ENCODE data around the gene ANKRD24. TPM values are rescaled to one million over a fixed set of nuclear protein-coding genes. Genes with fewer than 3 reads are reported as not detected.

ANKRD24 gene
- total RNA-seq, 1 experiment from 2014 or later: 2.4 TPM

GRCh38 chr19:4139614-4140236, 42.8 kb upstream of the ANKRD24 start:
- Histone ChIP-seq H3K4me2 (ENCODE audit: insufficient read depth, insufficient read length, low read length) (no peak overlapping the region), H3K14ac (ENCODE audit: insufficient read depth, low read length) (no peak overlapping the region), H2BK15ac (ENCODE audit: low read depth, low read length) (no peak overlapping the region), H3K27me3 (ENCODE audit: insufficient read depth, low read length) (no peaks in the 10 kb centered on the region), H2BK120ac (ENCODE audit: low read depth, low read length, poor library complexity, severe bottlenecking) (no peak overlapping the region), H4K5ac (ENCODE audit: insufficient read length, low read depth, low read length) (no peak overlapping the region), H3K4ac (ENCODE audit: low read depth, low read length) (no peak overlapping the region), H2AFZ (ENCODE audit: low read length) (no peak overlapping the region), H3K18ac (ENCODE audit: insufficient read length, low read depth, low read length) (no peak overlapping the region), H3K23me2 (ENCODE audit: insufficient read length, low read depth, low read length, poor library complexity, severe bottlenecking) (no peaks in the 10 kb centered on the region), H2BK5ac (ENCODE audit: insufficient read length, low read length) (no peak overlapping the region), H3K9me3 (ENCODE audit: control insufficient read depth, low read depth, low read length) (no peaks in the 10 kb centered on the region), H3K9ac (ENCODE audit: extremely low read depth, insufficient read length, low read length) (no peak overlapping the region), H3K4me1 (ENCODE audit: insufficient read depth, low read length) (no peaks in the 10 kb centered on the region; the same call in 1 of the 2 replicates), H2AK5ac (ENCODE audit: insufficient read length, low read length) (no peak overlapping the region), H2BK20ac (ENCODE audit: low read depth, low read length, poor library complexity, severe bottlenecking) (no peak overlapping the region), H3K79me2 (ENCODE audit: insufficient read depth, low read length) (no peaks in the 10 kb centered on the region), H4K8ac (replicated peaks; ENCODE audit: insufficient read length, low read depth, low read length) (no peak overlapping the region), H4K20me1 (ENCODE audit: control insufficient read depth, insufficient read depth, insufficient read length) (no peaks in the 10 kb centered on the region), H3K56ac (ENCODE audit: insufficient read length, low read depth, low read length) (no peak overlapping the region), H4K91ac (ENCODE audit: insufficient read length, low read depth, low read length) (no peak overlapping the region), H3K23ac (ENCODE audit: insufficient read length, low read depth, low read length) (no peak overlapping the region), H3K27ac (ENCODE audit: insufficient read length, low read depth, low read length) (no peak overlapping the region), H2BK12ac (ENCODE audit: insufficient read length, low read depth, low read length) (no peak overlapping the region), H3T11ph (ENCODE audit: low read length) (no peak overlapping the region), H3K79me1 (ENCODE audit: insufficient read depth, low read depth, low read length, poor library complexity, severe bottlenecking) (no peaks in the 10 kb centered on the region)
- Mint-ChIP-seq H3K4me3 (no peak overlapping the region), H3K9me3 (no peaks in the 10 kb centered on the region), H3K36me3 (ENCODE audit: insufficient read depth in 1 of 3, low read depth in 3 of 3) (no peaks in the 10 kb centered on the region), H3K27me3 (ENCODE audit: low read depth) (peaks cover 18% of the 10 kb centered on the region), H3K4me1 (peaks cover 2 to 8% of the 10 kb centered on the region in 2 experiments; a peak in 3 of 4 replicates), H3K27ac (no peak overlapping the region; a peak in 1 of 7 replicates)
- WGBS (ENCODE audit: extremely low coverage, insufficient read length, low lambda C conversion rate): no CpG with 5 or more reads among the region's 14 CpGs
- peak; percentile 90 for DNase-seq
- peak; percentile 82 for TF ChIP-seq CTCF (conservative IDR thresholded peaks at IDR 0.05)

Measured in H9 (cell line).